GM23338 (cell line): ENCODE measurements around the gene CYSRT1.

ENCODE experiments used
- CREB1 ChIP-seq: fragments of 250-450 bp; sonication (Bioruptor Pico); IDR thresholded peaks from 2 replicates; pipeline ENCODE4 v1.5.0; 2020; ENCODE audit warnings: low read depth, mild to moderate bottlenecking, moderate library complexity
- CTCF ChIP-seq, 2 experiments: fragments of 200-600 bp in 1 of 2; sonication (generic) in 1 of 2; conservative IDR thresholded peaks; 2 replicates each; pipeline versions ENCODE4 v1.5.1 to v1.6.1; 2016 to 2017; ENCODE audit warnings: antibody characterized with exemption in 2 of 2, low read depth in 2 of 2, mild to moderate bottlenecking in 2 of 2, moderate library complexity in 1 of 2
- ETS1 ChIP-seq: IDR thresholded peaks from 2 replicates; pipeline ENCODE4 v1.6.1; 2016; ENCODE audit warnings: antibody characterized with exemption
- EZH2 ChIP-seq: fragments of 200-600 bp; sonication (generic); IDR thresholded peaks from one replicate; pipeline ENCODE4 v1.8.0; 2017; ENCODE audit warnings: antibody characterized with exemption, mild to moderate bottlenecking, low read depth; ENCODE audit not compliant: unreplicated experiment
- EZH2phosphoT487 ChIP-seq: fragments of 200-600 bp; sonication (generic); IDR thresholded peaks from one replicate; pipeline ENCODE4 v1.8.1; 2018; ENCODE audit warnings: antibody characterized with exemption; ENCODE audit not compliant: unreplicated experiment
- JUNB ChIP-seq: IDR thresholded peaks from one replicate; pipeline ENCODE4 v1.6.1; 2016; ENCODE audit warnings: antibody characterized with exemption; ENCODE audit not compliant: unreplicated experiment
- NANOG ChIP-seq: IDR thresholded peaks from 2 replicates; pipeline ENCODE4 v1.6.1; 2016; ENCODE audit warnings: antibody characterized with exemption, borderline replicate concordance
- POLR2AphosphoS5 ChIP-seq: IDR thresholded peaks from 2 replicates; pipeline ENCODE4 v1.6.1; 2016; ENCODE audit warnings: antibody characterized with exemption, low read depth
- REST ChIP-seq: IDR thresholded peaks from one replicate; pipeline ENCODE4 v1.6.1; 2018; ENCODE audit warnings: antibody characterized with exemption; ENCODE audit not compliant: unreplicated experiment
- STAT1 ChIP-seq: IDR thresholded peaks from one replicate; pipeline ENCODE4 v1.6.1; 2016; ENCODE audit warnings: antibody characterized with exemption; ENCODE audit not compliant: unreplicated experiment
- ZNF114 ChIP-seq: fragments of 250-450 bp; sonication (Bioruptor Pico); IDR thresholded peaks from 2 replicates; pipeline ENCODE4 v1.5.0; 2020; ENCODE audit warnings: mild to moderate bottlenecking, moderate library complexity
- ZNF331 ChIP-seq: fragments of 250-450 bp; sonication (Bioruptor Pico); IDR thresholded peaks from 2 replicates; pipeline ENCODE4 v1.5.0; 2020; ENCODE audit warnings: low read depth, mild to moderate bottlenecking, moderate library complexity
- ZNF462 ChIP-seq: fragments of 250-450 bp; sonication (Bioruptor Pico); IDR thresholded peaks from 2 replicates; pipeline ENCODE4 v1.5.0; 2020; ENCODE audit warnings: mild to moderate bottlenecking, moderate library complexity

GRCh38 chr9:137185921-137186320 is 39.1 kb upstream of the CYSRT1 start:
- TF ChIP-seq CTCF (conservative IDR thresholded peaks at IDR 0.05; ENCODE audit: low read depth in 2 of 2) = no peak
- no peak for TF ChIP-seq POLR2AphosphoS5
- TF ChIP-seq REST = no peak
- TF ChIP-seq JUNB = no peak
- no peak for TF ChIP-seq NANOG
- no peak for TF ChIP-seq EZH2
- no peak for TF ChIP-seq ZNF331
- TF ChIP-seq STAT1 = no peak
- TF ChIP-seq EZH2phosphoT487 = no peak
- TF ChIP-seq CREB1 (CRISPR knock-in tag) = no peak
- TF ChIP-seq ZNF114 (CRISPR knock-in tag) = no peak
- no peak for TF ChIP-seq ZNF462 (CRISPR knock-in tag)
- TF ChIP-seq ETS1 = no peak
